IMR-90 (cell line): ENCODE measurements around the gene NEK6. TPM values are rescaled to one million over a fixed set of nuclear protein-coding genes. Genes with fewer than 3 reads are reported as not detected.

Source experiments
- ATAC-seq: fragments of 200-7000 bp; cut with Tn5 transposase; 2 replicates; pipeline ENCODE4 v1.9.1; 2020; ENCODE audit warnings: low read depth, mild to moderate bottlenecking, moderate library complexity
- BruUV-seq: library from RNA; stranded (reverse); fragments of 400-500 nt; replicated peaks from 2 replicates; lab custom pipeline; 2021; lab: Mats Ljungman, UMichigan
- CTCF ChIA-PET: fragments of 300-600 bp; formaldehyde crosslinking; extraction: SDS; loops from one replicate; lab custom pipeline; 2021; ENCODE audit warnings: antibody characterized with exemption; lab: Yijun Ruan, JAX
- POLR2A ChIA-PET: fragments of 300-600 bp; sonication (Branson Sonifier 250); formaldehyde crosslinking; loops from one replicate; lab custom pipeline; 2022; ENCODE audit warnings: antibody characterized with exemption; ENCODE audit not compliant: unreplicated experiment; lab: Charles Lee
- DNase-seq: peaks from one replicate; pipeline ENCODE4 v3.0.0; 2013
- H2AFZ ChIP-seq: replicated peaks from 2 replicates; pipeline ENCODE3; 2013; ENCODE audit warnings: low read length, mild to moderate bottlenecking; ENCODE audit not compliant: poor library complexity
- H2AK5ac ChIP-seq: 2 replicates; pipeline ENCODE4 v1.6.1; 2013; ENCODE audit warnings: low read depth, low read length, inconsistent platforms
- H2AK9ac ChIP-seq: replicated peaks from 2 replicates; pipeline ENCODE3; 2013; ENCODE audit warnings: mild to moderate bottlenecking, low read depth, low read length, moderate library complexity; ENCODE audit not compliant: poor library complexity
- H2BK120ac ChIP-seq: 2 replicates; pipeline ENCODE4 v1.6.1; 2013; ENCODE audit warnings: low read depth, low read length, inconsistent platforms
- H2BK15ac ChIP-seq: 3 replicates; pipeline ENCODE4 v1.6.1; 2013; ENCODE audit warnings: low read depth, low read length, inconsistent platforms
- H2BK20ac ChIP-seq: 2 replicates; pipeline ENCODE4 v1.6.1; 2013; ENCODE audit warnings: low read depth, mild to moderate bottlenecking, inconsistent platforms, low read length, moderate library complexity
- H2BK5ac ChIP-seq: 2 replicates; pipeline ENCODE4 v1.6.1; 2013; ENCODE audit warnings: mild to moderate bottlenecking, low read depth, low read length, inconsistent platforms; ENCODE audit not compliant: poor library complexity, severe bottlenecking
- H3K14ac ChIP-seq: replicated peaks from 2 replicates; pipeline ENCODE4 v1.6.1; 2013; ENCODE audit warnings: low read depth, low read length, inconsistent platforms
- H3K18ac ChIP-seq: 2 replicates; pipeline ENCODE4 v1.6.1; 2013; ENCODE audit warnings: low read depth, low read length, control low read depth
- H3K23ac ChIP-seq: 2 replicates; pipeline ENCODE4 v1.6.1; 2013; ENCODE audit warnings: low read depth, low read length, inconsistent platforms
- H3K27ac ChIP-seq: 2 replicates; pipeline ENCODE4 v1.5.1; 2013; ENCODE audit warnings: mild to moderate bottlenecking, control low read depth, low read length; ENCODE audit not compliant: insufficient read depth
- H3K27me3 ChIP-seq: 2 replicates; pipeline ENCODE4 v1.6.1; 2013; ENCODE audit warnings: low read length; ENCODE audit not compliant: control insufficient read depth, insufficient read depth
- H3K36me3 ChIP-seq: 2 replicates; pipeline ENCODE4 v1.6.1; 2013; ENCODE audit warnings: low read length, mixed read lengths; ENCODE audit not compliant: control insufficient read depth, insufficient read depth
- H3K4ac ChIP-seq: 2 replicates; pipeline ENCODE4 v1.6.1; 2013; ENCODE audit warnings: low read depth, low read length, inconsistent platforms
- H3K4me1 ChIP-seq: 2 replicates; pipeline ENCODE4 v1.6.1; 2013; ENCODE audit warnings: low read length, mixed read lengths; ENCODE audit not compliant: control insufficient read depth, insufficient read depth
- H3K4me2 ChIP-seq: 2 replicates; pipeline ENCODE4 v1.6.1; 2013; ENCODE audit warnings: low read depth, mild to moderate bottlenecking, control low read depth, low read length, moderate library complexity
- H3K4me3 ChIP-seq: 2 replicates; pipeline ENCODE4 v1.5.1; 2013; ENCODE audit warnings: low read depth, mild to moderate bottlenecking, control low read depth, low read length, moderate library complexity; ENCODE audit not compliant: insufficient read depth
- H3K56ac ChIP-seq: 2 replicates; pipeline ENCODE4 v1.6.1; 2013; ENCODE audit warnings: low read length, inconsistent platforms; ENCODE audit not compliant: insufficient read depth; ENCODE audit errors: extremely low read depth
- H3K79me1 ChIP-seq, 2 experiments: 2 replicates each; pipeline ENCODE4 v1.6.1; 2013; ENCODE audit warnings: low read length in 2 of 2, inconsistent platforms in 1 of 2, low read depth in 1 of 2
- H3K9ac ChIP-seq: 2 replicates; pipeline ENCODE4 v1.6.1; 2013; ENCODE audit warnings: low read depth, low read length, control low read depth
- H3K9me1 ChIP-seq: 2 replicates; pipeline ENCODE4 v1.6.1; 2013; ENCODE audit warnings: low read length, inconsistent platforms; ENCODE audit not compliant: insufficient read depth
- H3K9me3 ChIP-seq: 2 replicates; pipeline ENCODE4 v1.6.1; 2013; ENCODE audit warnings: low read length; ENCODE audit not compliant: control insufficient read depth, insufficient read depth
- H4K20me1 ChIP-seq: 2 replicates; pipeline ENCODE4 v1.6.1; 2013; ENCODE audit warnings: low read length, inconsistent platforms; ENCODE audit not compliant: insufficient read depth
- H4K5ac ChIP-seq: 2 replicates; pipeline ENCODE4 v1.6.1; 2013; ENCODE audit warnings: mild to moderate bottlenecking, low read depth, low read length, control low read depth
- H4K8ac ChIP-seq, 2 experiments: 2 replicates each; pipeline ENCODE4 v1.6.1; 2013; ENCODE audit warnings: low read depth in 2 of 2, low read length in 2 of 2, control low read depth in 1 of 2, inconsistent platforms in 1 of 2
- H4K91ac ChIP-seq: 2 replicates; pipeline ENCODE4 v1.6.1; 2013; ENCODE audit warnings: low read depth, low read length, inconsistent platforms; ENCODE audit not compliant: insufficient read depth
- BHLHE40 ChIP-seq: fragments of 150-350 bp; IDR thresholded peaks from 2 replicates; pipeline ENCODE4 v1.6.1; 2016; ENCODE audit warnings: mild to moderate bottlenecking, low read depth, low read length
- CEBPB ChIP-seq: IDR thresholded peaks from 2 replicates; pipeline ENCODE4 v1.6.1; 2012; ENCODE audit warnings: low read depth, low read length, improper control_type of control experiment
- FOS ChIP-seq: fragments of 150-350 bp; IDR thresholded peaks from 2 replicates; pipeline ENCODE4 v1.6.1; 2016; ENCODE audit warnings: low read depth, low read length
- MAZ ChIP-seq: IDR thresholded peaks from 2 replicates; pipeline ENCODE4 v1.6.1; 2012; ENCODE audit warnings: low read depth, mild to moderate bottlenecking, low read length, improper control_type of control experiment, moderate library complexity, borderline replicate concordance
- MXI1 ChIP-seq: IDR thresholded peaks from 2 replicates; pipeline ENCODE4 v1.6.1; 2012; ENCODE audit warnings: low read depth, mild to moderate bottlenecking, low read length, moderate library complexity, borderline replicate concordance
- NFE2L2 ChIP-seq: fragments of 150-350 bp; IDR thresholded peaks from 2 replicates; pipeline ENCODE4 v1.6.1; 2016; ENCODE audit warnings: low read depth, mild to moderate bottlenecking, low read length
- POLR2A ChIP-seq: IDR thresholded peaks from 2 replicates; pipeline ENCODE4 v1.6.1; 2012; ENCODE audit warnings: mild to moderate bottlenecking, low read depth, low read length
- RAD21 ChIP-seq: IDR thresholded peaks from 2 replicates; pipeline ENCODE4 v1.6.1; 2012; ENCODE audit warnings: low read length, improper control_type of control experiment
- RCOR1 ChIP-seq: IDR thresholded peaks from 2 replicates; pipeline ENCODE4 v1.6.1; 2012; ENCODE audit warnings: mild to moderate bottlenecking, low read length, improper control_type of control experiment; ENCODE audit not compliant: insufficient replicate concordance
- RFX5 ChIP-seq: IDR thresholded peaks from 2 replicates; pipeline ENCODE4 v1.8.0; 2012; ENCODE audit warnings: low read depth, mild to moderate bottlenecking, low read length, moderate library complexity
- SMC3 ChIP-seq: fragments of 150-350 bp; IDR thresholded peaks from 2 replicates; pipeline ENCODE4 v1.6.1; 2016; ENCODE audit warnings: low read depth, mild to moderate bottlenecking, antibody characterized with exemption, low read length, moderate library complexity
- WGBS, 2 experiments: methylation state at CpG; one replicate each; pipeline versions ENCODE4 v1.1.5 to v1.1.7; 2013; ENCODE audit warnings: missing lambda C conversion rate in 2 of 2; ENCODE audit not compliant: insufficient read length in 1 of 2; ENCODE audit errors: extremely low coverage in 2 of 2; 5-methylcytosine and 5-hydroxymethylcytosine counted together
- dilution Hi-C: fragments of 300-500 bp; cut with HindIII; formaldehyde crosslinking; loops from one replicate; pipeline ENCODE4 v1.14.3; 2018; ENCODE audit warnings: low sequenced_read_pairs; ENCODE audit not compliant: unreplicated experiment
- in situ Hi-C: fragments of 300-500 bp; cut with MboI; formaldehyde crosslinking; loops from 3 replicates; pipeline ENCODE4 v1.14.3; 2019; ENCODE audit warnings: low sequenced_read_pairs, inconsistent platforms, mixed read lengths
- intact Hi-C: fragments of 100-400 bp; cut with micrococcal nuclease; formaldehyde crosslinking; loops from 2 replicates; pipeline ENCODE4 v1.10.0; 2022
- polyA plus RNA-seq, 3 experiments: library from polyadenylated mRNA; depleted of rRNA; stranded (reverse); fragments of >200 nt; gene quantifications; 2 replicates each; pipeline ENCODE4 v1.2.3, GENCODE V29; 2012; ENCODE audit warnings: low replicate concordance in 1 of 3
- total RNA-seq: library from RNA; depleted of rRNA; stranded (reverse); fragments of >200 nt; gene quantifications from 2 replicates; pipeline ENCODE4 v1.2.3, GENCODE V29; 2012
- TF ChIP-seq, protein P1 (sequence below): fragments of 150-350 bp; IDR thresholded peaks from 2 replicates; pipeline ENCODE4 v1.6.1; 2017; ENCODE audit warnings: mild to moderate bottlenecking, antibody characterized with exemption, low read length, low read depth
- TF ChIP-seq, protein P2 (sequence below): fragments of 150-350 bp; IDR thresholded peaks from 2 replicates; pipeline ENCODE4 v1.6.1; 2016; ENCODE audit warnings: low read depth, mild to moderate bottlenecking, low read length, moderate library complexity, borderline replicate concordance

Gene NEK6
- total and polyA plus RNA-seq, 2 of the 4 experiments (the other 2 are of a cell fraction) = 79.9 to 112 TPM

DNA sequence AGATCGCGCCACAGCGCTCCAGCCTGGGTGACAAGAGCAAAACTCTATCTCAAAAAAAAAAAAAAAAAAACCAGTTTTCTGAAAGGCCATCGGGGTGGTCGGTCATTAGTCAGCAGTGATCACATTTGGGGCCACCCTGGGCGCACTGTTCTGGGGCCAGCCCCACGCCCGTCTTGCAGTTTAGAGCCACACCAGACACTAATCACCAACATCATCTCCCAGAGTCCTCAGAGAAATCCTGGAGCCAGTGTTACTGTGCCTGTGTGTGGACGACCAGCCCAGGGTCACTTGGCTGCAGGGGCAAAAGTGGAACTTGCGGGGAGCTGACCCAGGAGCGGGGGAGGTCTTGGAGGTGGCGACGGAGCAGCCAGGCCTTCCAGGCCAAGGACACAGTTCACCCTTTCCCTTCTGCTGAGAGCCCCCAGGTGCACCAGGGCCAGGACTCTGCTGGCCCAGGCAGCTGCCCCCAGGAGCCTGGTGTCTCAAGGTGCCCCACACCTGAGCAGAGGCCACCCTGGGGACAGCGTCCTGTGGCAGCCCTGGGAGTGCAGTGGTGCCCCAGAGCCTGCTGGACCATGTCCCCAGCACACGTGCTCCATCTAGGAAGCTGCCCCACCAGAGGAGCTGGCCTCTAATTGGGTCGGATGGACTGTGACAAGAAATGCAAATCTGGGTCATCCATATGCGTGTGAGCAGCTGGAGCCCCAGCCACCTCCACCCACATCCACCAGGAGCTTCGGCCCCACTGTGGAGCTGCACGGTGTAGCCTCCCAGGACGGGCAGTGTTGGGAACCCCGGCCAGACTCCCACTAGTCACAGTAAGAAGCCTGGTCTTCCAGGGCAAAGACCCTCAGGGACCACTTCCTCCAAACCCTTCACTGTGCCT is 51.1 kb downstream of the NEK6 start:
- BruUV-seq = no TSS peak
- Histone ChIP-seq H3K79me1 (peaks cover 47 to 88% of the 10 kb centered on the region in 2 experiments), H3K4me1 (peaks cover 29% of the 10 kb centered on the region), H3K27me3 (no peaks in the 10 kb centered on the region), H2BK5ac (peak overlapping the region; percentile 96), H3K27ac (peak overlapping the region; percentile 93), H2BK15ac (peak overlapping the region; percentile 87; the same call in 2 of the 3 replicates), H2AK9ac (peak overlapping the region; percentile 78), H3K4me3 (no peak overlapping the region), H3K18ac (peak overlapping the region; percentile 84), H2BK120ac (peak overlapping the region; percentile 94), H4K8ac (peak overlapping the region; percentile 62 to 70), H3K9me3 (no peaks in the 10 kb centered on the region), H3K4ac (peak overlapping the region; percentile 83), H4K5ac (peak overlapping the region; percentile 77), H4K20me1 (no peaks in the 10 kb centered on the region), H2AFZ (no peak overlapping the region), H4K91ac (peak overlapping the region; percentile 90), H3K36me3 (peaks cover 60% of the 10 kb centered on the region), H3K23ac (peak overlapping the region; percentile 46; the same call in 1 of the 2 replicates), H3K14ac (peak overlapping the region; percentile 83), H3K56ac (peak overlapping the region; percentile 38; the same call in 1 of the 2 replicates), H2BK20ac (peak overlapping the region; percentile 88), H3K9ac (peak overlapping the region; percentile 15; the same call in 1 of the 2 replicates), H2AK5ac (peak overlapping the region; percentile 97), H3K4me2 (no peak overlapping the region), H3K9me1 (peaks cover 19% of the 10 kb centered on the region)
- in situ Hi-C loops (loop anchor here (25.0 kb wide), 1 partner anchor 772 kb away; no protein-coding TSS in a partner anchor), dilution Hi-C loops (no loop called here), intact Hi-C loops (no loop called here)
- ChIA-PET CTCF (interaction anchor here (0.6 kb wide), 1 partner anchor 440 kb away, joined by 3 read pairs; no protein-coding TSS in a partner anchor), POLR2A (interaction anchor here (0.6 kb wide), 1 partner anchor 11 kb away, joined by 3 read pairs; no protein-coding TSS in a partner anchor)
- WGBS, 2 experiments = no CpG with 5 or more reads among the region's 21 CpGs
- ATAC-seq = no peak; the same call in 1 of the 2 replicates
- no peak for DNase-seq
- TF ChIP-seq BHLHE40 = no peak
- TF ChIP-seq, protein P1, sequence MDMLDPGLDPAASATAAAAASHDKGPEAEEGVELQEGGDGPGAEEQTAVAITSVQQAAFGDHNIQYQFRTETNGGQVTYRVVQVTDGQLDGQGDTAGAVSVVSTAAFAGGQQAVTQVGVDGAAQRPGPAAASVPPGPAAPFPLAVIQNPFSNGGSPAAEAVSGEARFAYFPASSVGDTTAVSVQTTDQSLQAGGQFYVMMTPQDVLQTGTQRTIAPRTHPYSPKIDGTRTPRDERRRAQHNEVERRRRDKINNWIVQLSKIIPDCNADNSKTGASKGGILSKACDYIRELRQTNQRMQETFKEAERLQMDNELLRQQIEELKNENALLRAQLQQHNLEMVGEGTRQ = no peak
- no peak for TF ChIP-seq RCOR1
- no peak for TF ChIP-seq FOS
- TF ChIP-seq RFX5 = no peak
- TF ChIP-seq CEBPB = no peak
- TF ChIP-seq, protein P2, sequence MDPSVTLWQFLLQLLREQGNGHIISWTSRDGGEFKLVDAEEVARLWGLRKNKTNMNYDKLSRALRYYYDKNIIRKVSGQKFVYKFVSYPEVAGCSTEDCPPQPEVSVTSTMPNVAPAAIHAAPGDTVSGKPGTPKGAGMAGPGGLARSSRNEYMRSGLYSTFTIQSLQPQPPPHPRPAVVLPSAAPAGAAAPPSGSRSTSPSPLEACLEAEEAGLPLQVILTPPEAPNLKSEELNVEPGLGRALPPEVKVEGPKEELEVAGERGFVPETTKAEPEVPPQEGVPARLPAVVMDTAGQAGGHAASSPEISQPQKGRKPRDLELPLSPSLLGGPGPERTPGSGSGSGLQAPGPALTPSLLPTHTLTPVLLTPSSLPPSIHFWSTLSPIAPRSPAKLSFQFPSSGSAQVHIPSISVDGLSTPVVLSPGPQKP = no peak
- TF ChIP-seq MXI1 = no peak
- TF ChIP-seq NFE2L2 = no peak
- TF ChIP-seq MAZ = no peak
- no peak for TF ChIP-seq SMC3
- no peak for TF ChIP-seq RAD21
- no peak for TF ChIP-seq POLR2A
